Thymus (tissue), 11 donors: ENCODE data around the gene MAP3K8. TPM values are rescaled to one million over a fixed set of nuclear protein-coding genes. Genes with fewer than 3 reads are reported as not detected.

Source experiments
- DNase-seq, 9 donors: peaks; one replicate each; pipeline ENCODE4 v3.0.0-alpha.2; 2013; ENCODE audit warnings: low spot score in 9 of 9, low read depth in 6 of 9, missing footprints in 1 of 9
- H3K27ac ChIP-seq, 2 donors: one replicate each; pipeline ENCODE4 v1.5.1; 2013; ENCODE audit warnings: control low read depth in 1 of 2, low read depth in 1 of 2, low read length in 1 of 2, mild to moderate bottlenecking in 1 of 2, moderate library complexity in 1 of 2
- H3K27me3 ChIP-seq, 2 donors: one replicate each; pipeline ENCODE4 v1.5.1; 2013; ENCODE audit warnings: low read length in 1 of 2; ENCODE audit not compliant: control insufficient read depth in 2 of 2, insufficient read depth in 1 of 2
- H3K36me3 ChIP-seq, 2 donors: one replicate each; pipeline ENCODE4 v1.5.1; 2013; ENCODE audit warnings: low read length in 1 of 2, mild to moderate bottlenecking in 1 of 2, moderate library complexity in 1 of 2; ENCODE audit not compliant: control insufficient read depth in 2 of 2, insufficient read depth in 2 of 2
- H3K4me1 ChIP-seq, 2 donors: one replicate each; pipeline ENCODE4 v1.5.1; 2013; ENCODE audit warnings: low read length in 2 of 2; ENCODE audit not compliant: control insufficient read depth in 2 of 2, insufficient read depth in 2 of 2
- H3K4me3 ChIP-seq, 2 donors: one replicate each; pipeline ENCODE4 v1.5.1; 2013; ENCODE audit warnings: low read length in 2 of 2, control low read depth in 1 of 2, mild to moderate bottlenecking in 1 of 2
- H3K9me3 ChIP-seq, 2 donors: one replicate each; pipeline ENCODE4 v1.5.1; 2013; ENCODE audit warnings: low read length in 1 of 2, mild to moderate bottlenecking in 1 of 2; ENCODE audit not compliant: control insufficient read depth in 2 of 2, insufficient read depth in 1 of 2
- WGBS: extraction: QIAGEN DNeasy Blood & Tissue Kit; methylation state at CpG from one replicate; pipeline ENCODE4 v1.1.7; 2013; 5-methylcytosine and 5-hydroxymethylcytosine counted together
- polyA plus RNA-seq: library from polyadenylated mRNA; stranded (reverse); fragments of 200-250 nt; gene quantifications from one replicate; pipeline ENCODE4 v1.2.3, GENCODE V29; 2013
- total RNA-seq: library from RNA; stranded (reverse); fragments of 120-200 nt; gene quantifications from one replicate; pipeline ENCODE4 v1.2.4, GENCODE V29; 2013
- donor health status: healthy.

MAP3K8 gene
- total and polyA plus RNA-seq, 2 donors, result 7.5 to 54.3 TPM

DNA sequence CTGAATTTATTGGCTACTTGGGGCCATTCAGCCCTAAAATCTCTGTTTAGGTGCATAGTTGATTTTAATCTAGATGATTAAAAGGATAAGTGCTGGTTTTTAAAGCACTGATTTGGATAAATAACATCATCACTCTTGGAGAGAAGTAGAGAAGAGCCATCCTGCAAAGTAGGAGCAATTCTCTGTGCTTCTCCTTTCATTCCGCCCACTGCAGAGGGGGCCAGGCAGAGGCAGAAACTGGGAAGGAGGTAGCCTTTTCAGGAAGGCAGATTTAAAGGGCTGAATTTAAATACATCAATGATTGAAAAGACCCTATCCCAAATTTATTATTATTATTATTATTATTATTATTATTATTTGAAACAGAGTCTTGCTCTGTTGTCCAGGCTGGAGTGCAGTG, 14.1 kb downstream of the MAP3K8 start:
- 96% methylated on average over 1 of the region's 1 CpG for WGBS

DNA sequence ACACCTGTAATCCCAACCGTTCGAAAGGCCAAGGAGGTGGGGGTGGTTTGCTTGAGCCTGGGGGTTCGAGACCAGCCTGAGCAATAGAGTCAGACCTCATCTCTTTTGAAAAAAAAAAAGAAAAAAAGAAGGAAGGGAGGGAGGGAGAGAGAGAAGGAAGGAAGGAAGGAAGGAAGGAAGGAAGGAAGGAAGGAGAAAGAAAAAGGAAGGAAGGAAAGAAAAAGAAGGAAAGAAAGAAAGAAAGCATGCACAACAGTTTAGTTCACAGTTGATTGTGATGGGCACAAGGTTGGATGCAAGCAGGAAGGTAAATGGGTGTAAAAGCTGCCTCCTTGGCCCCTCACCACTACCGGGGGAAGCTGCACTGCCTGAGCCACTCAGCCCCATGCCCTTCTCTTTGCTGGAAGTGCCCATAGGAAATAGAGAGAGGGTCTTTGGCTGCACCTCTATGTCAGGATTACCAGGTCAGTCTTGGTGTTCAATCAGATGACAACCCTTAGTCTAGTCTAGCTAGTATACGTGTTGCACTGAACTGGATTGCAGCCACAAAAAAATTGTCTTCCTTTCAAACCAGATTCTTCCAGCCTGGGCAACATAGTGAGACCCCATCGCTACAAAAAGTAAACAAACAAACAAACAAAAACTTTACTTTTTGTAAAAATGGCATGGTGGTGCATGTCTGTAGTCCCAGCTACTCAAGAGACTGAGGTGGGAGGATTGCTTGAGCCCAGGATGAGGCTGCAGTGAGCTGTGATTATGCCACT, 20.0 kb downstream of the MAP3K8 start:
- 98% methylated on average over 6 of the region's 6 CpGs for WGBS
- DNase-seq, result no peak
- H3K4me1 ChIP-seq, result peaks cover 2 to 12% of the 10 kb centered on the region in 2 donors

More for the DNA sequence above, 14.1 kb downstream of the MAP3K8 start:
- H3K36me3 ChIP-seq, result peaks cover 0 to 2% of the 10 kb centered on the region in 2 donors
- H3K27me3 ChIP-seq, result no peaks in the 10 kb centered on the region
- H3K4me1 ChIP-seq, result no peaks in the 10 kb centered on the region
- DNase-seq, result no peak
- H3K27ac ChIP-seq, result no peak overlapping the region
- H3K9me3 ChIP-seq, result no peaks in the 10 kb centered on the region
- H3K4me3 ChIP-seq, result no peak overlapping the region

DNA sequence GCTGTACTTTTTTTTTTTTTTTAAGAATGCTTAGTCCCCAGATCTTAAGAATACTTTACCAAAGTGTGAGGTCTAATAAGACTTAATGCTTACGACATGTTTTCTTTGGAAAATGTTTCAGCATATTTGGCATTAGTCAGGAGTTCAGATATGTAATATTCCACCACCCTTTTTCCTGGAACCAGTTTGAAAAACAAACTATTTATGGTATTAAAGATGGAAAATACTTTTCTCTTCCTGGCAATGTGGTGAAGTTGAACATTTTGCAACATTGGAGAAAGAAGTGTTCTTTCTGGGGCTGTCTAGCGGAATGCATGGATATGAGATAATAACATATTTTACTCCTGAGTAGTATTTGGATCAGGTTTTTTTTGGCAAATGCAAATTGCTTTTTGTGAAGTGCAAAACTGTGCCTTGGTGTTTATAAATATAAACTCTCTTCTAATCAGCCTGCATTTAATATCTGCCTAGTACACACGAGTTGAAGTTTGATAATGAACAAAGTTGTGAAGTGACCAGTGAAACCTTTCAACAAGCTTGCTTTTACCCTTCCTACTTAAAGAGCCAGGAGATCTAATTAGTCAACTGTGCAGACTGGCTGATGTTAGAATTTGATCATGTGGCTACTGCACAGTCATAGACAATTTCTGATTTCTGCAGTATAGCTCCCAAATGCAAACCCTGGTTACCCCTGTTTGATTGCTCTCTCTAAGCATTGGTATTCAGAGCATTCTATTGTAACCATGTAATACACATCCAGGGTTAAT, 20.9 kb downstream of the MAP3K8 start:
- peak overlapping the region in 1 of 2 donors; percentile 6 for H3K27ac ChIP-seq
- H3K4me1 ChIP-seq, result peaks cover 2 to 12% of the 10 kb centered on the region in 2 donors
- no peak overlapping the region for H3K4me3 ChIP-seq
- peaks cover 0 to 2% of the 10 kb centered on the region in 2 donors for H3K36me3 ChIP-seq
- 89% methylated on average over 3 of the region's 3 CpGs for WGBS
- H3K9me3 ChIP-seq, result no peaks in the 10 kb centered on the region
- DNase-seq, result no peak
- no peaks in the 10 kb centered on the region for H3K27me3 ChIP-seq

More for the DNA sequence above, 20.0 kb downstream of the MAP3K8 start:
- H3K27me3 ChIP-seq, result no peaks in the 10 kb centered on the region
- no peaks in the 10 kb centered on the region for H3K9me3 ChIP-seq
- peak overlapping the region in 1 of 2 donors; percentile 36 for H3K27ac ChIP-seq
- H3K36me3 ChIP-seq, result peaks cover 0 to 2% of the 10 kb centered on the region in 2 donors
- no peak overlapping the region for H3K4me3 ChIP-seq

DNA sequence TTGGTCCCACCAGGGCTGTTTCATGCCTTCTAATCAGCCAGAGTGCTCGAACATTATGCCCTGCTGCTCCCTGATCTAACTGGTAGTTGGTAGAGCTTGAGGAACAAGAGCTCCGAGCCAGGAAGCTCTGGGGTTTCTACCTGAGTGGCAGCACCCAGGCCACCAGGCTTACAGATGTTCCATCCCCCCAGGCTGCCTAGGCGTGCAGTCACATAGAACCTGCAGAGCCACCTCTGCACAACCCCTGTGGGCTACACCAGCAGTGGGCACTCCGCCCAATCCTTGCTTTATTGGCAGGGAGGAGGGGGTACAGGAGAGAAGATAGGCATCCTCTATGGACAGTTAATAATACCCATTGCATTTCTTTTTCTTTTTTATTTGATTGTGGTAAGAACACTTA, 21.8 kb downstream of the MAP3K8 start:
- peak in 1 of 9 donors; percentile 55 for DNase-seq
- Histone ChIP-seq H3K36me3 (peaks cover 0 to 4% of the 10 kb centered on the region in 2 donors), H3K9me3 (no peaks in the 10 kb centered on the region), H3K4me3 (no peak overlapping the region), H3K27ac (peak overlapping the region; percentile 0 to 14), H3K27me3 (no peaks in the 10 kb centered on the region), H3K4me1 (peaks cover 2 to 12% of the 10 kb centered on the region in 2 donors)
- WGBS, result 30% methylated on average over 4 of the region's 4 CpGs

DNA sequence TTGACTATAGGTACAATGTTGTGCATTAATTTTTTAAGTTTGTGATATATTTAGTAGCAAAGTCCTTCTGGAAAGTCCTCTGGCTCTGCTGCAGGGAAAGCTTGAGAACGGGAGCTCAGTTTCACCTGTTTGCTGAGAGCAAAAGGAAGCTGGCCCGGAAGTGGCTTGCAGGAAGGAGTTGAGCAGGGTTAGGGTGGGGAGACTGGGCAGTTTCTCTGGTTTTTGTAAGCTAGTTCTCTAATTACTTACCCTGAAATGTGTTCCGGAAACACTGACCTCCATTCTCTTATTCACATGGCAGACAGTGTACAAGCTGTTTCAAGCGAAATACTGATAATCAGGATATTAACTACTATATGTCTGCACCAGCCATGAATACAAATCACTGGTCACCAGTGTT, 22.3 kb downstream of the MAP3K8 start:
- H3K27me3 ChIP-seq, result no peaks in the 10 kb centered on the region

DNA sequence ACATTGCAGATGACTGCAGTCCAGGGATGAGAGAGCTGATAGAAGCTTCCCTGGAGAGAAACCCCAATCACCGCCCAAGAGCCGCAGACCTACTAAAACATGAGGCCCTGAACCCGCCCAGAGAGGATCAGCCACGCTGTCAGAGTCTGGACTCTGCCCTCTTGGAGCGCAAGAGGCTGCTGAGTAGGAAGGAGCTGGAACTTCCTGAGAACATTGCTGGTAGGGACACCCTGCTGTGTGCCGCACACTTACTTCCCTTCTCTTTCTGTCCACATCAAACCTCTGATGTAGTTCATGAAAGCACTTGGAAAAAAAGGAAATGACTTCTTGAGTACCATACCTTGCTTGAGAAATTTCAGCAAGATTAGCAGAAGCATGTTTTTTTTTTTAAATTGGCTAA, 25.3 kb downstream of the MAP3K8 start:
- Histone ChIP-seq H3K4me1 (peaks cover 2 to 12% of the 10 kb centered on the region in 2 donors), H3K9me3 (no peaks in the 10 kb centered on the region), H3K27ac (no peak overlapping the region), H3K27me3 (no peaks in the 10 kb centered on the region), H3K4me3 (no peak overlapping the region), H3K36me3 (peaks cover 0 to 3% of the 10 kb centered on the region in 2 donors)
- 88% methylated on average over 6 of the region's 6 CpGs for WGBS
- DNase-seq, result no peak

More for the DNA sequence above, 22.3 kb downstream of the MAP3K8 start:
- 11% methylated on average over 4 of the region's 4 CpGs for WGBS
- H3K36me3 ChIP-seq, result peaks cover 0 to 5% of the 10 kb centered on the region in 2 donors
- H3K4me3 ChIP-seq, result no peak overlapping the region
- peaks cover 2 to 12% of the 10 kb centered on the region in 2 donors for H3K4me1 ChIP-seq
- H3K9me3 ChIP-seq, result no peaks in the 10 kb centered on the region
- peak overlapping the region; percentile 21 to 31 for H3K27ac ChIP-seq
- DNase-seq, result peak in 2 of 9 donors; percentile 28 to 63

DNA sequence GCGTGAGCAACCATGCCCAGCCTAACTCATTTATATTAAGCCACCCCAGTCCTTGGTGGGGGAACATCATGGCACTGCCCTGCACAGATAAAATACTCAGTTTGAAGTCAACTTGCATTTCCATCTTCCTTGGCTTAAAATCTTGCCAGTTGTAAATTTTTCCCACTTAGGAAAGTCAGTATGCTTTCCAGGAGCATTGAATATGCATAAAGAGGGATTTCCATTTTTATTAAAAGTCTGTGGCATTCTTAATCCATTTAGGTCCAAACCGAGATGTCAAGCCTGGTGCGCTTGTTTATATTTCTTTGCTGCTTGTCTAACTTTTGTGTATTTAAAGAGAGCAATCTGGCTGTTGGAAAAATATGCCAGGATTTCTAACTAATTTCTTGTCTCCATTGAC, 26.1 kb downstream of the MAP3K8 start:
- Histone ChIP-seq H3K4me3 (no peak overlapping the region), H3K36me3 (peaks cover 0 to 3% of the 10 kb centered on the region in 2 donors), H3K9me3 (no peaks in the 10 kb centered on the region), H3K4me1 (peaks cover 2 to 12% of the 10 kb centered on the region in 2 donors), H3K27ac (no peak overlapping the region), H3K27me3 (no peaks in the 10 kb centered on the region)
- 97% methylated on average over 3 of the region's 3 CpGs for WGBS
- no peak for DNase-seq

DNA sequence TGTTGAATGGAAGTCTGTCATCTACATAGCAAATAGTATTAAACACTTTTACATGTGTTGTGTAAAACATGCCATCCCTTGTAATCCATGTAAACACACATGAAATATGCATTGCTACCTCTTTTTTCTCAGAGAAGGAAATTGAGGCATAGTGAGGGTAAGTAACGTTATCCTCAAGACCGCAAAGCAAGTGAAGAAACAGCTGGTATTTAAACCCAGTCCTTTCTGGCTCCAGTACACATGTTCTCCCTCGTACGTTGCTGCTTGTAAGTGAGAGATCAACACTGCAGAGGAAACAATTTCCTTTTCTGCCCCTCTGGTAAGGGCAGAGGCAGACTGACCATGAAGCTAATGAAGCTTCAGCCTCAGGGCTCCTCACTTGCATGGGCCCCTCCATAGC, 28.5 kb downstream of the MAP3K8 start:
- H3K27me3 ChIP-seq, result no peaks in the 10 kb centered on the region
- WGBS, result 93% methylated on average over 4 of the region's 4 CpGs
- peaks cover 0 to 3% of the 10 kb centered on the region in 2 donors for H3K36me3 ChIP-seq
- H3K4me1 ChIP-seq, result no peaks in the 10 kb centered on the region
- H3K27ac ChIP-seq, result no peak overlapping the region
- no peaks in the 10 kb centered on the region for H3K9me3 ChIP-seq
- DNase-seq, result no peak
- no peak overlapping the region for H3K4me3 ChIP-seq

DNA sequence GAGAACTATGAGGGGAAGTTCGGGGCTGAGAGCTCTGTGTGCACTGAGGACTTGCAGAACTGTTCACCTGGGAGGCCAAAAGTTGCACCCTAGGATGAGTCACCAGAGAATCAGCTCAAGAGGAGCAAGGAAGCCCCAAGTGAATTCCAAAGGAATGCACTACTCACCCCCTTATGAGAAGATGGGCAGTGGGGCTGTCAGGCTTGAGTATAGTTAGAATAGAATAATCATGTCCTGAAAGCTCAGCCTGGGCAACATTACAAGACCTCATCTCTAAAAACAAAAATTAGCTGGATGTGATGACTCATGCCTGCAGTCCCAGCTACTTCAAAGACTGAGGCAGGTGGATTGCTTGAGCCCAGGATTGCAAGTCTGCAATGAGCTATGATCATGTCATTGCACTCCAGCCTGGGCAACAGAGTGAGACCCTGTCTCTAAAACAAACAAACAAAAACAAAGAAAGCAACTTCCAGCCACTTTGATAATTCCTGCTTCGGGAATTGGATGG, 30.0 kb downstream of the MAP3K8 start:
- WGBS, result 95% methylated on average over 2 of the region's 2 CpGs
- Histone ChIP-seq H3K9me3 (no peaks in the 10 kb centered on the region), H3K27me3 (no peaks in the 10 kb centered on the region), H3K27ac (no peak overlapping the region), H3K36me3 (peaks cover 0 to 3% of the 10 kb centered on the region in 2 donors), H3K4me3 (no peak overlapping the region), H3K4me1 (no peaks in the 10 kb centered on the region)
- no peak for DNase-seq
